GM12892 (cell line): ENCODE results near the gene TRDMT1.

Experiments
- POLR2A ChIP-seq: IDR thresholded peaks from 2 replicates; pipeline ENCODE4 v1.6.1; 2011; ENCODE audit warnings: low read depth, low read length, control low read depth
- POLR2AphosphoS5 ChIP-seq: IDR thresholded peaks from 2 replicates; pipeline ENCODE4 v1.6.1; 2011; ENCODE audit warnings: low read depth, low read length, control low read depth
- TAF1 ChIP-seq: IDR thresholded peaks from 2 replicates; pipeline ENCODE4 v1.6.1; 2011; ENCODE audit warnings: low read depth, mild to moderate bottlenecking, control low read depth, low read length, borderline replicate concordance

- TF ChIP-seq POLR2A: no peak
- TF ChIP-seq POLR2AphosphoS5: no peak
- TF ChIP-seq TAF1: no peak
Observed at GRCh38 chr10:17119845-17120244, 81.6 kb downstream of the TRDMT1 start.
